ENCODE measurements around the gene NUDT5. TPM values are rescaled to one million over a fixed set of nuclear protein-coding genes. Genes with fewer than 3 reads are reported as not detected.

Gene NUDT5
- total and polyA plus RNA-seq, 2 of the 13 experiments (the other 11 are each of a cell fraction or from before 2014, with no cell fraction given) = 79.6 to 134 TPM

- H3K9ac ChIP-seq (ENCODE audit: insufficient read depth, low read depth, low read length) = no peak overlapping the region
- ChIA-PET CTCF (ENCODE audit: low intra/inter-chr PET ratio, low total read pairs) (no interaction called here), POLR2A (no interaction called here)
- H3K27me3 ChIP-seq (ENCODE audit: control insufficient read depth in 1 of 2, insufficient read depth in 2 of 2, low read length in 2 of 2) = no peaks in the 10 kb centered on the region
- DNase-seq (ENCODE audit: low spot score) (no peak), FAIRE-seq (no peak), ATAC-seq (no peak)
- peaks cover 10 to 41% of the 10 kb centered on the region in 2 experiments for H3K36me3 ChIP-seq (replicated peaks in 1 of 2; ENCODE audit: control insufficient read depth in 1 of 2, insufficient read depth in 2 of 2, low read length in 2 of 2)
- H2AFZ ChIP-seq (ENCODE audit: low read length) = no peak overlapping the region
- H3K9me3 ChIP-seq (ENCODE audit: low read length) = no peaks in the 10 kb centered on the region
- H3K4me2 ChIP-seq (ENCODE audit: low read depth, low read length) = no peak overlapping the region
- H3K4me1 ChIP-seq (ENCODE audit: insufficient read depth, low read length) = no peaks in the 10 kb centered on the region
- H4K20me1 ChIP-seq (ENCODE audit: insufficient read depth, low read length) = no peaks in the 10 kb centered on the region
- 99% methylated on average over 7 of the region's 7 CpGs for WGBS (ENCODE audit: low lambda C conversion rate)
- H3K4me3 ChIP-seq (replicated peaks in 1 of 3; ENCODE audit: insufficient read depth in 1 of 3, low read depth in 2 of 3, low read length in 3 of 3) = no peak overlapping the region
- intact Hi-C loops (cut with micrococcal nuclease; ENCODE audit: unreplicated experiment) (no loop called here), in situ Hi-C loops (cut with HindIII; ENCODE audit: extremely low pct_ligation_motif_present, low pct_unique_long_range_greater_than_20kb) (no loop called here)
- BruUV-seq (replicated peaks) = no TSS peak
- no peak overlapping the region for H3K27ac ChIP-seq (ENCODE audit: extremely low read length, insufficient read depth, low read length)
- peaks cover 4% of the 10 kb centered on the region for H3K79me2 ChIP-seq (ENCODE audit: insufficient read depth, low read length)
- TF ChIP-seq ZKSCAN8 (CRISPR knock-in tag; IDR thresholded peaks at IDR 0.05; ENCODE audit: borderline replicate concordance) (no peak), JUN (CRISPR knock-in tag; IDR thresholded peaks at IDR 0.05) (no peak), HMG20B (CRISPR knock-in tag; conservative IDR thresholded peaks at IDR 0.05) (no peak), E2F1 (CRISPR knock-in tag; IDR thresholded peaks at IDR 0.05) (no peak), ZNF207 (IDR thresholded peaks at IDR 0.05; ENCODE audit: borderline replicate concordance) (no peak), ZNF709 (CRISPR knock-in tag; IDR thresholded peaks at IDR 0.05) (no peak), HDAC1 (CRISPR knock-in tag; IDR thresholded peaks at IDR 0.05) (no peak)
Measured at GRCh38 chr10:12184165-12184564, 11.5 kb downstream of the NUDT5 start.

- POLR2A ChIA-PET = no interaction called here
- no TSS peak for BruUV-seq (replicated peaks)
Measured at GRCh38 chr10:12181065-12181775, 14.5 kb downstream of the NUDT5 start.

More at GRCh38 chr10:12181065-12181775, 14.5 kb downstream of the NUDT5 start:
- no peaks in the 10 kb centered on the region for H3K4me1 ChIP-seq (ENCODE audit: insufficient read depth, low read length)
- intact Hi-C loops (cut with micrococcal nuclease; ENCODE audit: unreplicated experiment) (no loop called here), in situ Hi-C loops (cut with HindIII; ENCODE audit: extremely low pct_ligation_motif_present, low pct_unique_long_range_greater_than_20kb) (no loop called here)
- H2AFZ ChIP-seq (ENCODE audit: low read length) = no peak overlapping the region
- DNase-seq (ENCODE audit: low spot score) (no peak), ATAC-seq (no peak), FAIRE-seq (no peak)
- no peak for TF ChIP-seq ZNF629 (CRISPR knock-in tag; conservative IDR thresholded peaks at IDR 0.05)
- H4K20me1 ChIP-seq (ENCODE audit: insufficient read depth, low read length) = no peaks in the 10 kb centered on the region
- CTCF ChIA-PET (ENCODE audit: low intra/inter-chr PET ratio, low total read pairs) = no interaction called here
- H3K79me2 ChIP-seq (ENCODE audit: insufficient read depth, low read length) = no peaks in the 10 kb centered on the region
- no peaks in the 10 kb centered on the region; a peak in 1 of 5 replicates for H3K27me3 ChIP-seq (ENCODE audit: control insufficient read depth in 1 of 2, insufficient read depth in 2 of 2, low read length in 2 of 2)
- H3K4me2 ChIP-seq (ENCODE audit: low read depth, low read length) = no peak overlapping the region
- no peak overlapping the region for H3K9ac ChIP-seq (ENCODE audit: insufficient read depth, low read depth, low read length)
- no peak overlapping the region for H3K4me3 ChIP-seq (replicated peaks in 1 of 3; ENCODE audit: insufficient read depth in 1 of 3, low read depth in 2 of 3, low read length in 3 of 3)
- H3K36me3 ChIP-seq (replicated peaks in 1 of 2; ENCODE audit: control insufficient read depth in 1 of 2, insufficient read depth in 2 of 2, low read length in 2 of 2) = peaks cover 15 to 55% of the 10 kb centered on the region in 2 experiments
- H3K27ac ChIP-seq (ENCODE audit: extremely low read length, insufficient read depth, low read length) = no peak overlapping the region
- 93% methylated on average over 10 of the region's 13 CpGs for WGBS (ENCODE audit: low lambda C conversion rate)
- H3K9me3 ChIP-seq (ENCODE audit: low read length) = no peaks in the 10 kb centered on the region

All from HepG2 (cell line).